Vagina (tissue), 2 donors: ENCODE measurements around the gene SEL1L. TPM values are rescaled to one million over a fixed set of nuclear protein-coding genes. Genes with fewer than 3 reads are reported as not detected.
"Not testable (repeated sequence)": the region's sequence is repeated elsewhere in the genome, so short reads cannot be mapped to it uniquely, and the experiment has no call there.

Source experiments
- DNase-seq, 2 donors: peaks; one replicate each; pipeline ENCODE4 v3.0.0-alpha.2; 2017; ENCODE audit errors: extremely low spot score in 2 of 2
- H3K27ac ChIP-seq: fragments of 200-600 bp; sonication (generic); one replicate; pipeline ENCODE4 v1.5.1; 2019
- H3K27me3 ChIP-seq: fragments of 200-600 bp; sonication (generic); one replicate; pipeline ENCODE4 v1.5.1; 2019
- H3K36me3 ChIP-seq, 2 donors: fragments of 200-600 bp; sonication (generic); one replicate each; pipeline ENCODE4 v1.5.1; 2017 to 2019
- H3K4me1 ChIP-seq: fragments of 200-600 bp; sonication (generic); one replicate; pipeline ENCODE4 v1.5.1; 2019
- H3K4me3 ChIP-seq, 2 donors: fragments of 200-600 bp; sonication (generic); 1 replicate in 1 of 2; 2 replicates in 1 of 2; pipeline ENCODE4 v1.5.1; 2016 to 2019
- H3K9me3 ChIP-seq: fragments of 200-600 bp; sonication (generic); one replicate; pipeline ENCODE4 v1.5.1; 2019
- CTCF ChIP-seq, 3 experiments: fragments of 450-650 bp in 2 of 3; fragments of 200-600 bp in 1 of 3; sonication (generic) in 1 of 3; IDR thresholded peaks; one replicate each; pipeline ENCODE4 v1.5.1; 2017 to 2019; ENCODE audit warnings: antibody characterized with exemption in 3 of 3, mild to moderate bottlenecking in 2 of 3, moderate library complexity in 2 of 3
- POLR2A ChIP-seq, 2 donors: fragments of 450-650 bp; IDR thresholded peaks; one replicate each; pipeline ENCODE4 v1.6.1; 2017; ENCODE audit warnings: antibody characterized with exemption in 2 of 2, mild to moderate bottlenecking in 2 of 2, moderate library complexity in 2 of 2
- POLR2AphosphoS5 ChIP-seq, 2 donors: sonication (generic); formaldehyde crosslinking; IDR thresholded peaks; one replicate each; pipeline ENCODE4 v1.9.0; 2017; ENCODE audit warnings: antibody characterized with exemption in 2 of 2, mild to moderate bottlenecking in 2 of 2, low read depth in 1 of 2; ENCODE audit not compliant: insufficient read depth in 1 of 2
- intact Hi-C: fragments of 100-400 bp; cut with DNase I; formaldehyde crosslinking; loops from one replicate; pipeline ENCODE4 v1.15.1; 2023
- total RNA-seq: library from RNA; depleted of rRNA; stranded (reverse); fragments of >200 nt; gene quantifications from one replicate; pipeline ENCODE4 v1.2.3, GENCODE V29; 2016

SEL1L gene
- total RNA-seq, 1 donor from 2014 or later = 28.2 TPM

GRCh38 chr14:81472096-81472800 lies 61.4 kb downstream of the SEL1L start:
- H3K36me3 ChIP-seq = peaks cover 0 to 23% of the 10 kb centered on the region in 2 donors
- H3K4me1 ChIP-seq = peaks cover 17% of the 10 kb centered on the region
- no peak overlapping the region for H3K4me3 ChIP-seq
- TF ChIP-seq CTCF (IDR thresholded peaks at IDR 0.05) (no peak), POLR2AphosphoS5 (IDR thresholded peaks at IDR 0.05; ENCODE audit: insufficient read depth in 1 of 2, low read depth in 1 of 2) (no peak), POLR2A (IDR thresholded peaks at IDR 0.05) (no peak)
- DNase-seq = no peak
- no peaks in the 10 kb centered on the region for H3K9me3 ChIP-seq
- no peaks in the 10 kb centered on the region for H3K27me3 ChIP-seq
- intact Hi-C loops = no loop called here
- H3K27ac ChIP-seq = no peak overlapping the region

GRCh38 chr14:81471062-81471461 lies 62.6 kb downstream of the SEL1L start:
- Histone ChIP-seq H3K9me3 (no peaks in the 10 kb centered on the region), H3K27ac (no peak overlapping the region), H3K4me3 (no peak overlapping the region), H3K27me3 (no peaks in the 10 kb centered on the region), H3K4me1 (peaks cover 17% of the 10 kb centered on the region), H3K36me3 (peaks cover 0 to 14% of the 10 kb centered on the region in 2 donors)
- DNase-seq = no peak
- intact Hi-C loops = no loop called here
- TF ChIP-seq POLR2AphosphoS5 (IDR thresholded peaks at IDR 0.05; ENCODE audit: insufficient read depth in 1 of 2, low read depth in 1 of 2) = no peak
- TF ChIP-seq POLR2A (IDR thresholded peaks at IDR 0.05) = no peak
- TF ChIP-seq CTCF (IDR thresholded peaks at IDR 0.05) = no peak

- H3K4me3 ChIP-seq, H3K27ac ChIP-seq, intact Hi-C loops, H3K36me3 ChIP-seq, H3K9me3 ChIP-seq, DNase-seq, H3K27me3 ChIP-seq: not testable (repeated sequence)
- peaks cover 17% of the 10 kb centered on the region for H3K4me1 ChIP-seq
These were observed 63.2 kb downstream of the SEL1L start for GRCh38 chr14:81470557-81470826.

- no peaks in the 10 kb centered on the region for H3K4me1 ChIP-seq
- H3K27ac ChIP-seq = no peak overlapping the region
- no peak overlapping the region for H3K4me3 ChIP-seq
- DNase-seq = no peak
- intact Hi-C loops = no loop called here
- no peaks in the 10 kb centered on the region for H3K9me3 ChIP-seq
- no peaks in the 10 kb centered on the region for H3K27me3 ChIP-seq
- H3K36me3 ChIP-seq = no peaks in the 10 kb centered on the region
- TF ChIP-seq CTCF (IDR thresholded peaks at IDR 0.05) (no peak), POLR2A (IDR thresholded peaks at IDR 0.05) (no peak), POLR2AphosphoS5 (IDR thresholded peaks at IDR 0.05; ENCODE audit: insufficient read depth in 1 of 2, low read depth in 1 of 2) (no peak)
These were observed 66.8 kb downstream of the SEL1L start for GRCh38 chr14:81466854-81467253.

- H3K36me3 ChIP-seq = no peaks in the 10 kb centered on the region
- no peaks in the 10 kb centered on the region for H3K4me1 ChIP-seq
- no peak for DNase-seq
- TF ChIP-seq POLR2AphosphoS5 (IDR thresholded peaks at IDR 0.05; ENCODE audit: insufficient read depth in 1 of 2, low read depth in 1 of 2) (no peak), CTCF (IDR thresholded peaks at IDR 0.05) (no peak), POLR2A (IDR thresholded peaks at IDR 0.05) (no peak)
- H3K4me3 ChIP-seq = no peak overlapping the region
- H3K9me3 ChIP-seq = no peaks in the 10 kb centered on the region
- no peaks in the 10 kb centered on the region for H3K27me3 ChIP-seq
- H3K27ac ChIP-seq = no peak overlapping the region
- intact Hi-C loops = no loop called here
These were observed 68.0 kb downstream of the SEL1L start for GRCh38 chr14:81465507-81466228.

- H3K36me3 ChIP-seq, H3K9me3 ChIP-seq, H3K27ac ChIP-seq, H3K27me3 ChIP-seq, H3K4me1 ChIP-seq, DNase-seq, intact Hi-C loops: not testable (repeated sequence)
- peak overlapping the region; percentile 40 to 43 for H3K4me3 ChIP-seq
These were observed 68.7 kb downstream of the SEL1L start for GRCh38 chr14:81465003-81465392.
